Measurements from ENCODE around the gene IL24.

Gene IL24

GRCh38 chr1:206915030-206915735 lies 17.9 kb downstream of the IL24 start:
- H3K4me1 ChIP-seq = no peaks in the 10 kb centered on the region
- TF ChIP-seq, protein P1, sequence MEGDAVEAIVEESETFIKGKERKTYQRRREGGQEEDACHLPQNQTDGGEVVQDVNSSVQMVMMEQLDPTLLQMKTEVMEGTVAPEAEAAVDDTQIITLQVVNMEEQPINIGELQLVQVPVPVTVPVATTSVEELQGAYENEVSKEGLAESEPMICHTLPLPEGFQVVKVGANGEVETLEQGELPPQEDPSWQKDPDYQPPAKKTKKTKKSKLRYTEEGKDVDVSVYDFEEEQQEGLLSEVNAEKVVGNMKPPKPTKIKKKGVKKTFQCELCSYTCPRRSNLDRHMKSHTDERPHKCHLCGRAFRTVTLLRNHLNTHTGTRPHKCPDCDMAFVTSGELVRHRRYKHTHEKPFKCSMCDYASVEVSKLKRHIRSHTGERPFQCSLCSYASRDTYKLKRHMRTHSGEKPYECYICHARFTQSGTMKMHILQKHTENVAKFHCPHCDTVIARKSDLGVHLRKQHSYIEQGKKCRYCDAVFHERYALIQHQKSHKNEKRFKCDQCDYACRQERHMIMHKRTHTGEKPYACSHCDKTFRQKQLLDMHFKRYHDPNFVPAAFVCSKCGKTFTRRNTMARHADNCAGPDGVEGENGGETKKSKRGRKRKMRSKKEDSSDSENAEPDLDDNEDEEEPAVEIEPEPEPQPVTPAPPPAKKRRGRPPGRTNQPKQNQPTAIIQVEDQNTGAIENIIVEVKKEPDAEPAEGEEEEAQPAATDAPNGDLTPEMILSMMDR (IDR thresholded peaks at IDR 0.05) = no peak
- no peak overlapping the region for H3K9ac ChIP-seq
- H3K79me2 ChIP-seq = no peaks in the 10 kb centered on the region
- no peak overlapping the region for H3K27ac ChIP-seq
- no peaks in the 10 kb centered on the region for H3K36me3 ChIP-seq (ENCODE audit: control insufficient read depth, insufficient read depth, low read length)
- no peak overlapping the region for H2AFZ ChIP-seq
- H3K9me3 ChIP-seq (ENCODE audit: control insufficient read depth, low read length) = no peaks in the 10 kb centered on the region
- no peak overlapping the region for H3K4me2 ChIP-seq (ENCODE audit: low read length)
- H3K27me3 ChIP-seq (ENCODE audit: control insufficient read depth, insufficient read depth, low read length) = no peaks in the 10 kb centered on the region
- H3K4me3 ChIP-seq (ENCODE audit: low read depth, low read length) = no peak overlapping the region

- Histone ChIP-seq H3K36me3 (ENCODE audit: control insufficient read depth, insufficient read depth, low read length) (no peaks in the 10 kb centered on the region), H3K9me3 (ENCODE audit: control insufficient read depth, low read length) (no peaks in the 10 kb centered on the region), H2AFZ (no peak overlapping the region), H3K4me2 (ENCODE audit: low read length) (no peak overlapping the region), H3K9ac (no peak overlapping the region), H3K79me2 (no peaks in the 10 kb centered on the region), H3K27ac (no peak overlapping the region), H3K4me1 (no peaks in the 10 kb centered on the region), H3K27me3 (ENCODE audit: control insufficient read depth, insufficient read depth, low read length) (no peaks in the 10 kb centered on the region), H3K4me3 (ENCODE audit: low read depth, low read length) (no peak overlapping the region)
- TF ChIP-seq, protein P1 (IDR thresholded peaks at IDR 0.05) = no peak
Observed at GRCh38 chr1:206916000-206916709, 18.9 kb downstream of the IL24 start.

GRCh38 chr1:206918076-206918475 lies 20.8 kb downstream of the IL24 start:
- H3K9me3 ChIP-seq (ENCODE audit: control insufficient read depth, low read length) = no peaks in the 10 kb centered on the region
- no peaks in the 10 kb centered on the region for H3K79me2 ChIP-seq
- H3K36me3 ChIP-seq (ENCODE audit: control insufficient read depth, insufficient read depth, low read length) = no peaks in the 10 kb centered on the region
- H3K9ac ChIP-seq = no peak overlapping the region
- no peak overlapping the region for H3K4me3 ChIP-seq (ENCODE audit: low read depth, low read length)
- H3K27ac ChIP-seq = no peak overlapping the region
- H3K4me1 ChIP-seq = no peaks in the 10 kb centered on the region
- TF ChIP-seq, protein P1 (IDR thresholded peaks at IDR 0.05) = no peak
- H3K4me2 ChIP-seq (ENCODE audit: low read length) = no peak overlapping the region
- no peaks in the 10 kb centered on the region for H3K27me3 ChIP-seq (ENCODE audit: control insufficient read depth, insufficient read depth, low read length)
- no peak overlapping the region for H2AFZ ChIP-seq

GRCh38 chr1:206921772-206922265 lies 24.6 kb downstream of the IL24 start, which contains the start of gene FCMR:
FCMR (minus strand) TSS chr1:206921941; CDS start chr1:206921854, 87 bp downstream.
- H3K79me2 ChIP-seq = no peaks in the 10 kb centered on the region
- no peaks in the 10 kb centered on the region for H3K9me3 ChIP-seq (ENCODE audit: control insufficient read depth, low read length)
- no peaks in the 10 kb centered on the region for H3K36me3 ChIP-seq (ENCODE audit: control insufficient read depth, insufficient read depth, low read length)
- no peak within 1 kb of the TSS for H3K9ac ChIP-seq
- no peak within 1 kb of the TSS for H2AFZ ChIP-seq
- H3K27ac ChIP-seq = no peak within 1 kb of the TSS
- no peaks in the 10 kb centered on the region for H3K27me3 ChIP-seq (ENCODE audit: control insufficient read depth, insufficient read depth, low read length)
- no peaks in the 10 kb centered on the region for H3K4me1 ChIP-seq
- TF ChIP-seq, protein P1 (IDR thresholded peaks at IDR 0.05) = no peak
- H3K4me3 ChIP-seq (ENCODE audit: low read depth, low read length) = no peak within 1 kb of the TSS
- H3K4me2 ChIP-seq (ENCODE audit: low read length) = no peak within 1 kb of the TSS

Measured in parathyroid adenoma (tissue), 2 donors.